GM23338 (cell line): ENCODE measurements around the gene ITPRIPL2. TPM values are rescaled to one million over a fixed set of nuclear protein-coding genes. Genes with fewer than 3 reads are reported as not detected.

Experiments used
- ATAC-seq: fragments of 200-7000 bp; cut with Tn5 transposase; 3 replicates; pipeline ENCODE4 v1.9.1; 2020
- DNase-seq: peaks from one replicate; pipeline ENCODE4 v3.0.0-alpha.2; 2015; ENCODE audit warnings: low spot score
- H2AFZ ChIP-seq: fragments of 200-600 bp; sonication (generic); 2 replicates; pipeline ENCODE4 v1.8.0; 2016; ENCODE audit warnings: antibody characterized with exemption, mild to moderate bottlenecking, moderate library complexity
- H3F3A ChIP-seq: fragments of 200-600 bp; sonication (generic); replicated peaks from 2 replicates; pipeline ENCODE4 v1.8.0; 2017; ENCODE audit warnings: antibody characterized with exemption, mixed run types, low read depth
- H3K27ac ChIP-seq: fragments of 200-600 bp; sonication (generic); 2 replicates; pipeline ENCODE4 v1.6.1; 2016; ENCODE audit warnings: low read depth
- H3K27me3 ChIP-seq: fragments of 200-600 bp; sonication (generic); 2 replicates; pipeline ENCODE4 v1.8.0; 2016; ENCODE audit warnings: mild to moderate bottlenecking, mixed run types, moderate library complexity; ENCODE audit not compliant: insufficient read depth
- H3K36me3 ChIP-seq: fragments of 200-600 bp; sonication (generic); 2 replicates; pipeline ENCODE4 v1.8.0; 2016; ENCODE audit warnings: mild to moderate bottlenecking; ENCODE audit not compliant: insufficient read depth
- H3K4me1 ChIP-seq: fragments of 200-600 bp; sonication (generic); 2 replicates; pipeline ENCODE4 v1.8.0; 2016; ENCODE audit warnings: mild to moderate bottlenecking, moderate library complexity; ENCODE audit not compliant: insufficient read depth
- H3K4me2 ChIP-seq: fragments of 200-600 bp; sonication (generic); 2 replicates; pipeline ENCODE4 v1.7.1; 2017; ENCODE audit warnings: mixed run types
- H3K4me3 ChIP-seq: fragments of 200-600 bp; sonication (generic); 2 replicates; pipeline ENCODE4 v1.6.1; 2016; ENCODE audit warnings: mixed run types
- H3K79me2 ChIP-seq: fragments of 200-600 bp; sonication (generic); replicated peaks from 2 replicates; pipeline ENCODE4 v1.8.0; 2017; ENCODE audit warnings: mild to moderate bottlenecking; ENCODE audit not compliant: insufficient read depth
- H3K9me2 ChIP-seq: fragments of 200-600 bp; sonication (generic); 2 replicates; pipeline ENCODE4 v1.8.0; 2017; ENCODE audit not compliant: insufficient read depth
- H4K20me1 ChIP-seq: fragments of 200-600 bp; sonication (generic); replicated peaks from 2 replicates; pipeline ENCODE4 v1.8.0; 2017; ENCODE audit warnings: mild to moderate bottlenecking; ENCODE audit not compliant: insufficient read depth
- H3K27ac Mint-ChIP-seq: 2 replicates; pipeline ENCODE4 v1.8.0; 2020; ENCODE audit warnings: inconsistent platforms, mild to moderate bottlenecking, moderate library complexity, mixed read lengths
- H3K27me3 Mint-ChIP-seq: 3 replicates; pipeline ENCODE4 v1.8.0; 2022; ENCODE audit warnings: low read depth, mild to moderate bottlenecking, moderate library complexity, mixed read lengths, inconsistent platforms; ENCODE audit not compliant: insufficient read depth, poor library complexity
- H3K36me3 Mint-ChIP-seq: 3 replicates; pipeline ENCODE4 v1.8.0; 2021; ENCODE audit warnings: low read depth, mild to moderate bottlenecking, inconsistent platforms, moderate library complexity, mixed read lengths
- H3K4me1 Mint-ChIP-seq: 3 replicates; pipeline ENCODE4 v1.8.0; 2020; ENCODE audit warnings: mild to moderate bottlenecking, inconsistent platforms, mixed read lengths
- H3K4me3 Mint-ChIP-seq: 3 replicates; pipeline ENCODE4 v1.8.0; 2021; ENCODE audit warnings: moderate library complexity, mild to moderate bottlenecking, inconsistent platforms, mixed read lengths
- H3K9me3 Mint-ChIP-seq: 3 replicates; pipeline ENCODE4 v1.8.0; 2020; ENCODE audit warnings: moderate library complexity, mild to moderate bottlenecking, inconsistent platforms, mixed read lengths
- CREB1 ChIP-seq: fragments of 250-450 bp; sonication (Bioruptor Pico); IDR thresholded peaks from 2 replicates; pipeline ENCODE4 v1.5.0; 2020; ENCODE audit warnings: low read depth, mild to moderate bottlenecking, moderate library complexity
- EZH2 ChIP-seq: fragments of 200-600 bp; sonication (generic); IDR thresholded peaks from one replicate; pipeline ENCODE4 v1.8.0; 2017; ENCODE audit warnings: antibody characterized with exemption, mild to moderate bottlenecking, low read depth; ENCODE audit not compliant: unreplicated experiment
- EZH2phosphoT487 ChIP-seq: fragments of 200-600 bp; sonication (generic); IDR thresholded peaks from one replicate; pipeline ENCODE4 v1.8.1; 2018; ENCODE audit warnings: antibody characterized with exemption; ENCODE audit not compliant: unreplicated experiment
- JUNB ChIP-seq: IDR thresholded peaks from one replicate; pipeline ENCODE4 v1.6.1; 2016; ENCODE audit warnings: antibody characterized with exemption; ENCODE audit not compliant: unreplicated experiment
- STAT1 ChIP-seq: IDR thresholded peaks from one replicate; pipeline ENCODE4 v1.6.1; 2016; ENCODE audit warnings: antibody characterized with exemption; ENCODE audit not compliant: unreplicated experiment
- ZNF331 ChIP-seq: fragments of 250-450 bp; sonication (Bioruptor Pico); IDR thresholded peaks from 2 replicates; pipeline ENCODE4 v1.5.0; 2020; ENCODE audit warnings: low read depth, mild to moderate bottlenecking, moderate library complexity
- polyA plus RNA-seq: library from polyadenylated mRNA; unstranded; fragments of >200 nt; fragmentation: Nextera tagmentation; extraction: Ambion mirVana; gene quantifications from 2 replicates; pipeline ENCODE4 v1.2.1, GENCODE V29; 2016
- total RNA-seq: library from RNA; depleted of rRNA; stranded (reverse); fragments of >200 nt; shearing (Covaris generic); gene quantifications from 2 replicates; pipeline ENCODE4 v1.2.3, GENCODE V29; 2014
- TF ChIP-seq, protein P1 (sequence below), 2 experiments: fragments of 200-600 bp in 1 of 2; sonication (generic) in 1 of 2; conservative IDR thresholded peaks; 2 replicates each; pipeline versions ENCODE4 v1.5.1 to v1.6.1; 2016 to 2017; ENCODE audit warnings: antibody characterized with exemption in 2 of 2, low read depth in 2 of 2, mild to moderate bottlenecking in 2 of 2, moderate library complexity in 1 of 2
- TF ChIP-seq, protein P2 (sequence below): fragments of 250-450 bp; sonication (Bioruptor Pico); IDR thresholded peaks from 2 replicates; pipeline ENCODE4 v1.5.0; 2020; ENCODE audit warnings: mild to moderate bottlenecking, moderate library complexity
- TF ChIP-seq, protein P3 (sequence below): IDR thresholded peaks from 2 replicates; pipeline ENCODE4 v1.6.1; 2016; ENCODE audit warnings: antibody characterized with exemption

The ITPRIPL2 gene
- total and polyA plus RNA-seq, 2 experiments from 2014 or later = 0.94 to 8.3 TPM

DNA sequence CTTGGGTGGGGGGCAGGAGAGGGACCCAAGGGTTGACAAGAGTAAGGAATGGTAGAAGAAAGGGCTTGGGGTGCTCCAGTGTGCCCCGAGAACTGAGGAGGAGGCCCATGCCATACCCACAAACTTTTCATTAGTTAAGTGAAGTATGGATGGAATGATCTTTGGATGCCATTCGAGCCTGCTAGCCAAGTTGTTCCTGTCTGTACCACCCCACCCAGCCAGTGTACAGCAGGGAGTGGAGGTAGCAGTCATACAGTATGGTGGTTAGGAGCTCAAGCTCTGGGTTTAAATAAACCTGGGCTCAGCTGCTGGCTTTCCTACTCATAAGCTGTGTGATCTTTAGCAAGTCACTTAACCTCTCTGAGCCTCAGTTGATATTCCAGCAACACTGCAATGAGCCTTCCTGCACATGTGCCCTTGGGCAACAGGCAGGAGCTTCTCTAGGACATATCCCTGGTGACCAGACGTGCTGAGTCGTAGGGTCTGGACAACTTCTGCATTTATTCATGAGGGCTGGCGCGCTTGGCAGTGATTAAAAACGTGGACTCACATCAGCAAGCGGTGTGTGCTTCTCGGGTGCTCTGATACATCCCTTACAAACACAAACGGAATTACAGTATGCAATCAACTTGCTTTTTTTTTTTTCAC, 22.9 kb downstream of the ITPRIPL2 start (continued):
- TF ChIP-seq, protein P1, sequence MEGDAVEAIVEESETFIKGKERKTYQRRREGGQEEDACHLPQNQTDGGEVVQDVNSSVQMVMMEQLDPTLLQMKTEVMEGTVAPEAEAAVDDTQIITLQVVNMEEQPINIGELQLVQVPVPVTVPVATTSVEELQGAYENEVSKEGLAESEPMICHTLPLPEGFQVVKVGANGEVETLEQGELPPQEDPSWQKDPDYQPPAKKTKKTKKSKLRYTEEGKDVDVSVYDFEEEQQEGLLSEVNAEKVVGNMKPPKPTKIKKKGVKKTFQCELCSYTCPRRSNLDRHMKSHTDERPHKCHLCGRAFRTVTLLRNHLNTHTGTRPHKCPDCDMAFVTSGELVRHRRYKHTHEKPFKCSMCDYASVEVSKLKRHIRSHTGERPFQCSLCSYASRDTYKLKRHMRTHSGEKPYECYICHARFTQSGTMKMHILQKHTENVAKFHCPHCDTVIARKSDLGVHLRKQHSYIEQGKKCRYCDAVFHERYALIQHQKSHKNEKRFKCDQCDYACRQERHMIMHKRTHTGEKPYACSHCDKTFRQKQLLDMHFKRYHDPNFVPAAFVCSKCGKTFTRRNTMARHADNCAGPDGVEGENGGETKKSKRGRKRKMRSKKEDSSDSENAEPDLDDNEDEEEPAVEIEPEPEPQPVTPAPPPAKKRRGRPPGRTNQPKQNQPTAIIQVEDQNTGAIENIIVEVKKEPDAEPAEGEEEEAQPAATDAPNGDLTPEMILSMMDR (conservative IDR thresholded peaks at IDR 0.05; ENCODE audit: low read depth in 2 of 2) = no peak
- no peak for TF ChIP-seq JUNB
- TF ChIP-seq, protein P2, sequence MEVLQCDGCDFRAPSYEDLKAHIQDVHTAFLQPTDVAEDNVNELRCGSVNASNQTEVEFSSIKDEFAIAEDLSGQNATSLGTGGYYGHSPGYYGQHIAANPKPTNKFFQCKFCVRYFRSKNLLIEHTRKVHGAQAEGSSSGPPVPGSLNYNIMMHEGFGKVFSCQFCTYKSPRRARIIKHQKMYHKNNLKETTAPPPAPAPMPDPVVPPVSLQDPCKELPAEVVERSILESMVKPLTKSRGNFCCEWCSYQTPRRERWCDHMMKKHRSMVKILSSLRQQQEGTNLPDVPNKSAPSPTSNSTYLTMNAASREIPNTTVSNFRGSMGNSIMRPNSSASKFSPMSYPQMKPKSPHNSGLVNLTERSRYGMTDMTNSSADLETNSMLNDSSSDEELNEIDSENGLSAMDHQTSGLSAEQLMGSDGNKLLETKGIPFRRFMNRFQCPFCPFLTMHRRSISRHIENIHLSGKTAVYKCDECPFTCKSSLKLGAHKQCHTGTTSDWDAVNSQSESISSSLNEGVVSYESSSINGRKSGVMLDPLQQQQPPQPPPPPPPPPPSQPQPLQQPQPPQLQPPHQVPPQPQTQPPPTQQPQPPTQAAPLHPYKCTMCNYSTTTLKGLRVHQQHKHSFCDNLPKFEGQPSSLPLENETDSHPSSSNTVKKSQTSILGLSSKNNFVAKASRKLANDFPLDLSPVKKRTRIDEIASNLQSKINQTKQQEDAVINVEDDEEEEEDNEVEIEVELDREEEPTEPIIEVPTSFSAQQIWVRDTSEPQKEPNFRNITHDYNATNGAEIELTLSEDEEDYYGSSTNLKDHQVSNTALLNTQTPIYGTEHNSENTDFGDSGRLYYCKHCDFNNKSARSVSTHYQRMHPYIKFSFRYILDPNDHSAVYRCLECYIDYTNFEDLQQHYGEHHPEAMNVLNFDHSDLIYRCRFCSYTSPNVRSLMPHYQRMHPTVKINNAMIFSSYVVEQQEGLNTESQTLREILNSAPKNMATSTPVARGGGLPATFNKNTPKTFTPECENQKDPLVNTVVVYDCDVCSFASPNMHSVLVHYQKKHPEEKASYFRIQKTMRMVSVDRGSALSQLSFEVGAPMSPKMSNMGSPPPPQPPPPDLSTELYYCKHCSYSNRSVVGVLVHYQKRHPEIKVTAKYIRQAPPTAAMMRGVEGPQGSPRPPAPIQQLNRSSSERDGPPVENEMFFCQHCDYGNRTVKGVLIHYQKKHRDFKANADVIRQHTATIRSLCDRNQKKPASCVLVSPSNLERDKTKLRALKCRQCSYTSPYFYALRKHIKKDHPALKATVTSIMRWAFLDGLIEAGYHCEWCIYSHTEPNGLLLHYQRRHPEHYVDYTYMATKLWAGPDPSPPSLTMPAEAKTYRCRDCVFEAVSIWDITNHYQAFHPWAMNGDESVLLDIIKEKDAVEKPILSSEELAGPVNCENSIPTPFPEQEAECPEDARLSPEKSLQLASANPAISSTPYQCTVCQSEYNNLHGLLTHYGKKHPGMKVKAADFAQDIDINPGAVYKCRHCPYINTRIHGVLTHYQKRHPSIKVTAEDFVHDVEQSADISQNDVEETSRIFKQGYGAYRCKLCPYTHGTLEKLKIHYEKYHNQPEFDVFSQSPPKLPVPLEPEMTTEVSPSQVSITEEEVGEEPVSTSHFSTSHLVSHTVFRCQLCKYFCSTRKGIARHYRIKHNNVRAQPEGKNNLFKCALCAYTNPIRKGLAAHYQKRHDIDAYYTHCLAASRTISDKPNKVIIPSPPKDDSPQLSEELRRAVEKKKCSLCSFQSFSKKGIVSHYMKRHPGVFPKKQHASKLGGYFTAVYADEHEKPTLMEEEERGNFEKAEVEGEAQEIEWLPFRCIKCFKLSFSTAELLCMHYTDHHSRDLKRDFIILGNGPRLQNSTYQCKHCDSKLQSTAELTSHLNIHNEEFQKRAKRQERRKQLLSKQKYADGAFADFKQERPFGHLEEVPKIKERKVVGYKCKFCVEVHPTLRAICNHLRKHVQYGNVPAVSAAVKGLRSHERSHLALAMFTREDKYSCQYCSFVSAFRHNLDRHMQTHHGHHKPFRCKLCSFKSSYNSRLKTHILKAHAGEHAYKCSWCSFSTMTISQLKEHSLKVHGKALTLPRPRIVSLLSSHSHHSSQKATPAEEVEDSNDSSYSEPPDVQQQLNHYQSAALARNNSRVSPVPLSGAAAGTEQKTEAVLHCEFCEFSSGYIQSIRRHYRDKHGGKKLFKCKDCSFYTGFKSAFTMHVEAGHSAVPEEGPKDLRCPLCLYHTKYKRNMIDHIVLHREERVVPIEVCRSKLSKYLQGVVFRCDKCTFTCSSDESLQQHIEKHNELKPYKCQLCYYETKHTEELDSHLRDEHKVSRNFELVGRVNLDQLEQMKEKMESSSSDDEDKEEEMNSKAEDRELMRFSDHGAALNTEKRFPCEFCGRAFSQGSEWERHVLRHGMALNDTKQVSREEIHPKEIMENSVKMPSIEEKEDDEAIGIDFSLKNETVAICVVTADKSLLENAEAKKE = no peak

DNA sequence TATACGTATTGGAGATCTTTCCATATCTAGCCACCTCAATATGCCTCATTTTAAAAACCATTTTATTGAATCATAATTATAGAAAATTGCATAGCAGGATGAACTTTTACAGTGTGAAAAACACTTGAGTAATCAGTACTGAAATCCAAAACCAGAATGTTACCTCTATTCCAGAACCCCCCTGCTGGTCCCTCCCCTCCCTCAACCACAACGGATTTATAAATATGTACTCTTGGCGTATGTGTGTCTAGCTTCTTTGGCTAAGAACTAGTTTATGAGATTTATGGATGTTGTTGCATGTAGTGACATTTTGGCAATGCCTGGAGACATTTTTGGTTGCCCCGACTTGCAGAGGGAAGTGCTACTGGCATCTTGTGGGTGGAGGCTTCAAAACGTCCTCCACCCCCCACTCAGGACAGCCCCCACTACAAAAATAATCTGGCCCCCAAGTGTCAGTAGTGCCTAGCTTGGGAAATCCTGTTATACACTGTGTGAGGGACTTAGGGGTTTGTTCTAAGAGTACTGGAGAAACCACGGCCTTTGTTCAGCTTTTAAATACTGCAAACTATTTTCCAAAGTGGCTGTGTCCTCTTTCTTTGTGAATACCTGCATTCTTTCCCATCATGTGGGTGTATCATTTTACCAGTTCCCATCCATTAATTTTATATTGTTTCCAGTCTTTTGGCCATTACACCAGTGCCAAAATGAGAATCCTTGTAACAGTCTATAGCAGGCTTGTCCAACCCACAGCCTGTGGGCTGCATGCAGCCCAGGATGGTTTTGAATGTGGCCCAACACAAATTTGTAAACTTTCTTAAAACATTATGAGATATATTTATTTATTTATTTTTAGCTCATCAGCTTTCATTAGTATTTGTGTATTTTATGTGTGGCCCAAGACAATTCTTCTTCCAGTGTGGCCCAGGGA, 23.7 kb downstream of the ITPRIPL2 start:
- no peak overlapping the region for H3K4me2 ChIP-seq
- H2AFZ ChIP-seq = no peak overlapping the region
- no peak overlapping the region for H3K4me3 ChIP-seq
- Mint-ChIP-seq H3K36me3 (no peaks in the 10 kb centered on the region), H3K27me3 (peaks cover 5% of the 10 kb centered on the region), H3K4me1 (peaks cover 18% of the 10 kb centered on the region), H3K4me3 (no peak overlapping the region), H3K27ac (no peak overlapping the region), H3K9me3 (no peaks in the 10 kb centered on the region)
- H3K4me1 ChIP-seq = 0 out of 2 replicates have a peak, but pooled peaks cover 6% of the 10 kb centered on the region
- DNase-seq (no peak), ATAC-seq (no peak)
- no peaks in the 10 kb centered on the region for H3K36me3 ChIP-seq
- no peaks in the 10 kb centered on the region for H3K79me2 ChIP-seq
- H3K27me3 ChIP-seq = no peaks in the 10 kb centered on the region
- no peaks in the 10 kb centered on the region for H3F3A ChIP-seq
- no peaks in the 10 kb centered on the region for H3K9me2 ChIP-seq
- no peaks in the 10 kb centered on the region for H4K20me1 ChIP-seq
- no peak overlapping the region for H3K27ac ChIP-seq
- TF ChIP-seq ZNF331 (CRISPR knock-in tag) (no peak), STAT1 (no peak), EZH2phosphoT487 (no peak), EZH2 (no peak), CREB1 (no peak), JUNB (no peak)
- TF ChIP-seq, protein P3, sequence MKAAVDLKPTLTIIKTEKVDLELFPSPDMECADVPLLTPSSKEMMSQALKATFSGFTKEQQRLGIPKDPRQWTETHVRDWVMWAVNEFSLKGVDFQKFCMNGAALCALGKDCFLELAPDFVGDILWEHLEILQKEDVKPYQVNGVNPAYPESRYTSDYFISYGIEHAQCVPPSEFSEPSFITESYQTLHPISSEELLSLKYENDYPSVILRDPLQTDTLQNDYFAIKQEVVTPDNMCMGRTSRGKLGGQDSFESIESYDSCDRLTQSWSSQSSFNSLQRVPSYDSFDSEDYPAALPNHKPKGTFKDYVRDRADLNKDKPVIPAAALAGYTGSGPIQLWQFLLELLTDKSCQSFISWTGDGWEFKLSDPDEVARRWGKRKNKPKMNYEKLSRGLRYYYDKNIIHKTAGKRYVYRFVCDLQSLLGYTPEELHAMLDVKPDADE = no peak
